Skeletal muscle cell (primary cell): ENCODE measurements around the gene ABCA6.
A peak's percentile ranks its signal among the peaks of the same experiment; 100 is the strongest.
"Not testable (repeated sequence)": the region's sequence is repeated elsewhere in the genome, so short reads cannot be mapped to it uniquely, and the experiment has no call there.

Source experiments
- DNase-seq: peaks from one replicate; pipeline ENCODE4 v3.0.0-alpha.2; 2010; ENCODE audit warnings: low read depth
- H3K4me3 ChIP-seq: 2 replicates; pipeline ENCODE4 v1.5.1; 2011; ENCODE audit warnings: low read depth, mild to moderate bottlenecking, control low read depth, low read length, moderate library complexity

ABCA6 gene, protein sequence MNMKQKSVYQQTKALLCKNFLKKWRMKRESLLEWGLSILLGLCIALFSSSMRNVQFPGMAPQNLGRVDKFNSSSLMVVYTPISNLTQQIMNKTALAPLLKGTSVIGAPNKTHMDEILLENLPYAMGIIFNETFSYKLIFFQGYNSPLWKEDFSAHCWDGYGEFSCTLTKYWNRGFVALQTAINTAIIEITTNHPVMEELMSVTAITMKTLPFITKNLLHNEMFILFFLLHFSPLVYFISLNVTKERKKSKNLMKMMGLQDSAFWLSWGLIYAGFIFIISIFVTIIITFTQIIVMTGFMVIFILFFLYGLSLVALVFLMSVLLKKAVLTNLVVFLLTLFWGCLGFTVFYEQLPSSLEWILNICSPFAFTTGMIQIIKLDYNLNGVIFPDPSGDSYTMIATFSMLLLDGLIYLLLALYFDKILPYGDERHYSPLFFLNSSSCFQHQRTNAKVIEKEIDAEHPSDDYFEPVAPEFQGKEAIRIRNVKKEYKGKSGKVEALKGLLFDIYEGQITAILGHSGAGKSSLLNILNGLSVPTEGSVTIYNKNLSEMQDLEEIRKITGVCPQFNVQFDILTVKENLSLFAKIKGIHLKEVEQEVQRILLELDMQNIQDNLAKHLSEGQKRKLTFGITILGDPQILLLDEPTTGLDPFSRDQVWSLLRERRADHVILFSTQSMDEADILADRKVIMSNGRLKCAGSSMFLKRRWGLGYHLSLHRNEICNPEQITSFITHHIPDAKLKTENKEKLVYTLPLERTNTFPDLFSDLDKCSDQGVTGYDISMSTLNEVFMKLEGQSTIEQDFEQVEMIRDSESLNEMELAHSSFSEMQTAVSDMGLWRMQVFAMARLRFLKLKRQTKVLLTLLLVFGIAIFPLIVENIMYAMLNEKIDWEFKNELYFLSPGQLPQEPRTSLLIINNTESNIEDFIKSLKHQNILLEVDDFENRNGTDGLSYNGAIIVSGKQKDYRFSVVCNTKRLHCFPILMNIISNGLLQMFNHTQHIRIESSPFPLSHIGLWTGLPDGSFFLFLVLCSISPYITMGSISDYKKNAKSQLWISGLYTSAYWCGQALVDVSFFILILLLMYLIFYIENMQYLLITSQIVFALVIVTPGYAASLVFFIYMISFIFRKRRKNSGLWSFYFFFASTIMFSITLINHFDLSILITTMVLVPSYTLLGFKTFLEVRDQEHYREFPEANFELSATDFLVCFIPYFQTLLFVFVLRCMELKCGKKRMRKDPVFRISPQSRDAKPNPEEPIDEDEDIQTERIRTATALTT (N-terminal part only)

GRCh38 chr17:69141431-69142174 lies at the start of gene ABCA6:
Gene ABCA6, minus strand, starts transcription at chr17:69141895. Its CDS starts 1,192 bp downstream, at chr17:69140703.
- H3K4me3 ChIP-seq: no peak within 1 kb of the TSS
- peak; percentile 18 for DNase-seq

DNA sequence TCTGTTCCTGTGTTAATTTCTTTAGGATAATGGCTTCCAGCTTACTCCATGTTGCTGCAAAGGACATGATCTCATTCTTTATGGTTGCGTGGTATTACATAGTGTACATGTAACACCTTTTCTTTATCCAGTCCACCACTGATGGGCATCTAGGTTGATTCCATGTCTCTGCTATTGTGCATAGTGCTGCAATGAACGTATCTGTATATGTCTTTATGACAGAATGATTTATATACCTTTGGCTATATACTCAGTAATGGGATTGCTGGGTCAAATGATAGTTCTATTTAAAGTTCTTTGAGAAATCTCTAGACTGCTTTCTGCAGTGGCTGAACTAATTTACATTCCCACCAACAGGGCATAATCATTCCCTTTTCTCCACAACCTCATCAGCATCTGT lies 47.1 kb upstream of the ABCA6 start:
- no peak overlapping the region for H3K4me3 ChIP-seq
- no peak for DNase-seq

GRCh38 chr17:69188064-69188463 lies 46.4 kb upstream of the ABCA6 start:
- no peak overlapping the region for H3K4me3 ChIP-seq
- DNase-seq: no peak

DNA sequence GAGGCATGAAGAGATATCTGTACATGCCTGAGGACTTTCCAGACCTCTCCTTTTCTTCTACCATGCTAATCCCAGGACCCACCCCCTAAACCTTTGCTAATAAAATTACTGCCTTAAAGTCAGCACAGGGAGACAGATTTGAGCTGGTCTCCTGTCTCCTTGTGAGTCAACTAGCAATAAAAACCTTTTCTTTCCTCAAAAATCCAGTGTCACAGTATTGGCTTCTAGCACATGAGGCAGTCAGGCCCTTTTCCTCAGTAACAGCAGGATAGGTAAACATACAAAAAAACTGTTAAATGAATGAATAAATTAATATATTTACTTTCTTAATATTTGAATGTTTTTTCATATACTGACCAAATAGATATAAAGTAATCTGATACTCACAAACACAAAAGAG lies 45.6 kb upstream of the ABCA6 start:
- no peak overlapping the region for H3K4me3 ChIP-seq
- no peak for DNase-seq

DNA sequence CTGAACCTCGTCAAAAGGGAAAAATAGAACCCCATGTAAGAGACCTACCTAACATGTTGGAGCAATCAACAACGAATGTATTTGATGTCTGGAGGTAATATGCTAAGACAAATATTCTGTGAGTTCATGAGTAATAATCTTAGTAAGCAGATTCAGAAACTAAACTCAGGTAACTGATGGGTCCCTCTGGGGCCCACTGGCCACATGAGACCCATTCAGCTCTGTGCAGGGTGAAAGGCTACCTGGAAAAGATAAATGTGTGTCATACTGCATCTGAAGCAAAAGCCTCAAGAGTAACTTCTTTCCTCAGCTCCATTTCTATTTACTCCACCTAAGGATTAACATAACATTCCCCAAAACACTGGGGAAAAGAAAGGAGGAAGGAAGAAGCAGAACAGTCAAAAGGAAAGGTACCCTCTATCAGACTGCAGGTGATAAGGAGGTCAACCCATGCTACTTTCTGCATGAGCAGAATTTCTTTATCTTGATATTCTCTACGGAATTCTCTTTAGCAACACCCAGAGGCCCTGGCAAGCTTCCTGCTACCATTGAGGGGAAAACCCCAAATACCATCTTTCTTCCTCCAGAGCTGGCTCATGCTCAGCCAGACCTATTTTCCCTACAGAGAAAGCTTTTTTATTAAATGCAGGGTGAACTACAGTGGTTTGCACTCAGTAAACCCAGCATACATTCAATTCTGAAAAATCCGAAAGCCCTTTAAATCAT lies 37.7 kb upstream of the ABCA6 start:
- DNase-seq: no peak
- H3K4me3 ChIP-seq: no peak overlapping the region

- H3K4me3 ChIP-seq: no peak overlapping the region
- no peak for DNase-seq
Observed at GRCh38 chr17:69176457-69176795, 34.7 kb upstream of the ABCA6 start.

DNA sequence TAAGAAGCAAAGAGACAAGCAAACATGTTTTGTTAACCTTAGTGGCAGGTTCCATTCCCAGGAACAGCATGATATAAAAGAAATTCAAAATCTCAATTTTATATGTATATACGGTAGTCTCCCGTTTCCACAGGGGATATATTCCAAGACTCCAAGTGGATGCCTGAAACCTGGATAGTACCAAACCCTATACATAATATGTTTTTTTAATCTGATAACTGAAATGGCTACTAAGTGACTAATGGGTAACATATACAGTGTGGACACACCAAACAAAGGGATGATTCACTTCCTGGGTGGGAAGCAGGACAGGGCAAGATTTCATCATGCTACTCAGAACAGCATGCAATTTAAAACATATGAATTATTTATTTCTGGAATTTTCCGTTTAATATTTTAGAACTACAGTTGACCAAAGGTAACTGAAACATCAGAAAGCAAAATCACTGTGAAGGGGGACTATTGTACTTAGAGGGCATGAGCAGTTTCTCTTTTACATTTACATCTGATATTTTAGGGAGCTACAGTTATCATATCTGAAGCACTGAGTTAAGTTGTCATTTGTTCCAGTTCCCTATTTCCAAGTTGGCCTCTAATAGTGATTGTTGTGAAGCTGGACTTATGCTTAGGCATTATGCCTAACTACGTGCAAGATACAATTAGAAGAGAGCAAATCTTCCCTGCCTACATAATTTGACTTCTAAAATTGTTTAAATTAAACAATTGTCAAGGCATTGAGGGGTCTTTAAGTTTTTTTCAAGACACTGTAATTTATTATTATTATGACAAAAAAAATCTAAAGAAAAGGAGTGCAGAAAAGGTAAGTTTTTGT lies 34.1 kb upstream of the ABCA6 start:
- peak; percentile 36 for DNase-seq
- no peak overlapping the region for H3K4me3 ChIP-seq

DNA sequence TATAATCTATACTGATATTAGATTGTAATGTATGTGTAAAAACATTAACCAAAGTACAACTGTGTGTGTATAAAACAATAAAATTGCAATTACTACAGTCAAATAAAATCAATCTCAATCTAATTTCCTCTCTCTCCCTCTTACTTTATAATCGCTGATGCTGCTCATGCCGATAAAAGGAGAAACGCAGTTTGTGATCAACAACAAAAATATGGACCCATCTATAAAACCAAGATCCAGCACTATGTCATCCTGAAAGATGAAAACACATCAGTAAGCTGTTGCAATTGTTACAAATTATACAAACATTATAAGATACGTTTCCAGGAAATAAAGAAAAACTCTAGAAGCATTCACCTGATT lies 33.5 kb upstream of the ABCA6 start:
- DNase-seq: no peak
- H3K4me3 ChIP-seq: no peak overlapping the region

DNA sequence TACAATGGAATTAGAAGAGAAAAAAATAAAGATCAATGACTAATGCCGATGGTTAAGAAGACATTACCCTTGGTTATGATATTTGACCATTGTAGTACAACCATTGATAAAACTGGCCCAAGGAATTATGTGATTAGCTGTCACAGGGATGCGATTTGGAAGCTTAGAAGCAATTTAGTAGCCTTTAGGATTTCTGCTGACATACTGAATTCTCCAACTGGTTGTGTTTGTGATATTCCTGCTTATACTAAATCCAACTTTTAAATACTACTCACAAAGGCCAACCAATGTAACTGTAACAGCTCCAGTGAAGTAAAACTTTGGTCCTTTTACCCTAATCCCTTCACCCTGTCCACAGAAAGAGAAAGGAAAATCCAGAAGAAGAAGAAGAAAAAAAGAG lies 31.4 kb upstream of the ABCA6 start:
- H3K4me3 ChIP-seq: no peak overlapping the region
- DNase-seq: no peak

GRCh38 chr17:69170377-69170776 lies 28.7 kb upstream of the ABCA6 start:
- H3K4me3 ChIP-seq: no peak overlapping the region
- no peak for DNase-seq

- not testable (repeated sequence) for H3K4me3 ChIP-seq, DNase-seq
Observed at GRCh38 chr17:69168642-69169041, 26.9 kb upstream of the ABCA6 start.

GRCh38 chr17:69166957-69167356 lies 25.3 kb upstream of the ABCA6 start:
- DNase-seq: no peak
- no peak overlapping the region for H3K4me3 ChIP-seq

GRCh38 chr17:69164206-69164605 lies 22.5 kb upstream of the ABCA6 start:
- H3K4me3 ChIP-seq: no peak overlapping the region
- no peak for DNase-seq

DNA sequence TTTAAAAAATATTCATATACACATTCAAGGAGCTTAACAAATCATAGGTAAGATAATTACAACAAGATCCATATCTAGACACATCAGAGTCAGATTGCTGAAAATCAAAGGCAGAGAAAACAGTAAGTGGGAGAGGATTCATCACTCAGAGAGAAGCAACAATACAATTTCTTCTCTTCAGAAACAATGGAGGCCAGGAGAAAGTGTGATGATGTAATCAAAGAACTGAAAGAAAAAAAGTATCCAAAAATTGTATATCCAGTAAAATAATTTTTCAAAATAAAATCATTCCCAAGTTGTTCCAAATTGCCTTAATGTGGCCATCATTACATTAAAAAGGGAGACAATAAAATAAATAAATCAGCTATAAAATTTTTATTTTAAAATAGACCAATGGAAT lies 17.7 kb upstream of the ABCA6 start:
- no peak overlapping the region for H3K4me3 ChIP-seq
- no peak for DNase-seq

DNA sequence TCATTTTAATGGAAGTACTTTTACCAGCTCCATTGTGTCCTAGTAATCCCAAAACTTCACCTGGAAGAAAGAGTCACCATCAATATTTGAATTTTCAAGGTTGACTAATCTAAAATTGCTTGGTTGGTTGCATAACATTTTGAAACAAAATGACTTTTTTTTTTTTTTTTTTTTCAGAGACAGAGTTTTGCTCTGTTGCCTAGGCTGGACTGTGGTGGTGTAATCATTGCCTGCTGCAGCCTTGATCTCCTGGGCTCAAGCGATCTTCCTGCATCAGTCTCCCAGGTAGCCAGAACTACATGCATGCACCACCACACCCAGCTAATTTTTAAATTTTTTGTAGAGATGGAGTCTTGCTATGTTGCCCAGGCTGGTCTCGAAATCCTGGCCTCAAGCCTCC lies 12.6 kb upstream of the ABCA6 start:
- H3K4me3 ChIP-seq: no peak overlapping the region
- no peak for DNase-seq

GRCh38 chr17:69150333-69150732 lies 8.6 kb upstream of the ABCA6 start:
- no peak overlapping the region for H3K4me3 ChIP-seq
- DNase-seq: no peak

DNA sequence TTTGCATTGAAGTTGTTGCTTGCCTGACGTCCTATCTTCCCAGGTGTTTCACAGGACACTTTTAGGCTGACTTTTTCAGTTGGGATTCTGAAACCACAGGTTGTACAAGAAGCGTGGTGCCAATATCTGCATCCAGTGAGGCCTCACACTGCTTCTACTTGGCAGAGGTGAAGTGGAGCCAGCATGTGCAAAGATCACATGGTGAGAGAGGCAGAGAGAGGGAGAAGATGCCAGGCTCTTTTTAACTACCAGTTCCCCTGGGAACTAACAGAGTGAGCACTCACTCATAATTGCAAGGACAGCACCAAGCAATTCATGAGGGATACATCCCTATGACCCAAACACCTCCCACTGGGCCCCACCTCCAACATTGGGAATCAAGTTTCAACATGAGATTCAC lies 5.8 kb upstream of the ABCA6 start:
- DNase-seq: no peak
- H3K4me3 ChIP-seq: no peak overlapping the region
